SHP77 treated with DMSO at 0.1 percent for 48 hours (cell line): ENCODE data around the gene LBHD1.
"Not testable (repeated sequence)": the region's sequence is repeated elsewhere in the genome, so short reads cannot be mapped to it uniquely, and the experiment has no call there.

Experiments
- DNase-seq: peaks from one replicate; lab custom pipeline; 2025; lab: John Stamatoyannopoulos, UW

The LBHD1 gene

DNA sequence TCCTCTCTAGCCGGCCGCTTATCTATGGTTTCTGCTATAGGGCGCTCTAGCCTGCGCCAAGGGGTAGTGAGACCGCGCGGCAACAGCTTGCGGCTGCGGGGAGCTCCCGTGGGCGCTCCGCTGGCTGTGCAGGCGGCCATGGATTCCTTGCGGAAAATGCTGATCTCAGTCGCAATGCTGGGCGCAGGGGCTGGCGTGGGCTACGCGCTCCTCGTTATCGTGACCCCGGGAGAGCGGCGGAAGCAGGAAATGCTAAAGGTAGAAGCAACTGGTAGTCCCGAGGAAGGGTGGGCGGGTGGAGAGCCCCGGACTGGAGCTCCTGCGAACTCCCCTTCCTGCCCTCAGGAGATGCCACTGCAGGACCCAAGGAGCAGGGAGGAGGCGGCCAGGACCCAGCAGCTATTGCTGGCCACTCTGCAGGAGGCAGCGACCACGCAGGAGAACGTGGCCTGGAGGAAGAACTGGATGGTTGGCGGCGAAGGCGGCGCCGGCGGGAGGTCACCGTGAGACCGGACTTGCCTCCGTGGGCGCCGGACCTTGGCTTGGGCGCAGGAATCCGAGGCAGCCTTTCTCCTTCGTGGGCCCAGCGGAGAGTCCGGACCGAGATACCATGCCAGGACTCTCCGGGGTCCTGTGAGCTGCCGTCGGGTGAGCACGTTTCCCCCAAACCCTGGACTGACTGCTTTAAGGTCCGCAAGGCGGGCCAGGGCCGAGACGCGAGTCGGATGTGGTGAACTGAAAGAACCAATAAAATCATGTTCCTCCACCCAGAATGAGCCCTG is at the start of gene LBHD1, which contains the start of gene UQCC3:
Gene LBHD1, minus strand, starts transcription at position 660 of the 782 bp plus-strand sequence. CDS start 2,236 bp downstream, outside the sequence.
Gene UQCC3, plus strand, starts transcription at position 66 of the 782 bp plus-strand sequence. Its CDS starts 73 bp downstream, at position 139.
- DNase-seq = peak; percentile 68

DNA sequence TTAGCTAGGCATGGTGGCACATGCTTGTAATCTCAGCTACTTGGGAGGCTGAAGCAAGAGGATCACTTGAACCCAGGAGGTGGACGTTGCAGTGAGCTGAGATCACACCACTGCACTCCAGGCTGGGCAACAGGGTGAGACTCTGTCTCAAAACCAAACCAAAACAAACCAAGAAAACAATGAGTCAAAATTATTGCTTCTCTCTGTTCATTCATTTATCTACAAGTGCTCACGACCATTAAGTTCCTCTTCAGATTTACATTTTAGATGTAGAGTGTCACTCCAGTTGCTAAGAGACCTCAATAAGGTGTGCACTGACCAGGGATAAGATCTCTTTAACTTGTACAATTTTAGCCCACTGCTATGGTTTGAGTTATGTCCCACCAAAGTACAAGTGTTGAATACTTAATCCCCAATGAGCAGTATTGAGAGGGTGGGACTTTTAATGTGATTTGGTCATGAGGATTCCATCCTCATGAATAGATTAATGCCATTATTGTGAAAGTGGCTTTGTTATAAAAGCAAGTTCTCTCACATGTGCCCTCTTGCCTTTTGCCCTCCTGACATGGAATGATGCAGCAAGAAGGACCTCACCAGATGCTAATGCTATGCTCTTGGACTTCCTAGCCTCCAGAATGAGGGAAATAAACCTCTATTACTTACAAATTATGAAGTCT is 47.4 kb upstream of the LBHD1 start:
- no peak for DNase-seq

DNA sequence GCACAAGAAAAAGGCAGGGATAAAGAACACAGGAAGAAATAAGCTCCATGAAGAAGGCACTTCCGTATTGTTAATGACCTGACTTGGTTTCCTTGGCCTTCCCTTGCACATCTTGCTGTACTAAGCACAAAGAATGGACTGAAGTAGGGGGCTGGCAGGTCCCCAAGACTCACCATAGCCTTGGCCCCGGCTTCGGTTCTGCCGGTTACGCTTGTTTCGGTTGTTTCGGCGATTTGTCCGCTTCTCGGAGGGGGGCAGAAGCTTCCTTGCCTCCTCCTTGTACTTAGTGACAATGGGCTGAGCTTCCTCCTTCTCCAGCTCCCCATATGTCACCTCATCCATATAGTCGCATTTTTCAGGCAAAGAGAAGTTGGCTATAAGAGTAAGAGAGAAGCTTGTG is 44.7 kb upstream of the LBHD1 start:
- no peak for DNase-seq

GRCh38 chr11:62716206-62716605 is 44.1 kb upstream of the LBHD1 start:
- DNase-seq = no peak

- DNase-seq = no peak
Observed at GRCh38 chr11:62715150-62716130, 43.4 kb upstream of the LBHD1 start.

GRCh38 chr11:62713343-62713742 is 41.3 kb upstream of the LBHD1 start:
- no peak for DNase-seq

DNA sequence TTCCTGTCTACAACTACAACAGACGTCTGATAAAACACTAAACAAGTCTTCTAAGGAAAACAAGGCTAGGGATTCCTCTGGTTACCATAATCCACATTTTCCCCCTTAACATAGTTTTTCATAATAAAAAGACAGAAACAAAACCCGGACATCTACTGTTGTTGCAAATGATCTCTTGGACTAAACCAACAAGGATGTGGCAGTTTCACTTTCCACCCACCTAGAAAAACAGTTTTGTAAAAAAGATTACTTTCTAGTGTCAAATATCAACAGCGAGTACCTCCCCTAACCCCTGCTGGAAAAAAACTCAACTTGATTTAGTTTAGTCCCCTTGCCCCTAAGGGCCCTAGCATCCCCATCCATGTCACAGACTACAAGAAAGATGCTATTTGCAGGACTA is 40.8 kb upstream of the LBHD1 start:
- no peak for DNase-seq

DNA sequence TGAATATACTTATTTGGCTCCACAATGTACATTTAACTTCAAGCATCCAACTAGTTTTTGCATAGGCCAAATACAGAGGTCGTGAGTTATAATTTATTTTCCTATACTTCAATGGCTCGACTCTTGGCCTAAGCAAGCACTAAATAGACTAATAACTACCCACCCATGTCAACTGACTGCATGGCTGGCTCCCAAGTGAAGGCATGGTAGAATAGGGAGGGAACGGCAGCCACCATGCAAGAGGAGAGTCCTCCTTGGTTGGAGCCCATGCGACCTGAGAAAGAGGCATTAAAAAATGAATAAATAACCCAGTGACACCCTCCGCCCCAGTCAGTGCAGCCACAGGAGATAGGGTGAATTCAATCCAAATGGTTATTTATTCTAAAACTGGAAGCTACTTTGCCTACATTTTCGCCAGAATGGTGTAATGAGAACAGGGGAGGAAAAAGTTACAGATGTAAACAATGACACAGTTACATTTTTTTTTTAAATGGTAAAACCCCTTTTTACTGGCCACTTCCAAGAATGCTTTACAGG is 40.3 kb upstream of the LBHD1 start:
- no peak for DNase-seq

GRCh38 chr11:62710001-62710345 is 37.9 kb upstream of the LBHD1 start:
- no peak for DNase-seq

DNA sequence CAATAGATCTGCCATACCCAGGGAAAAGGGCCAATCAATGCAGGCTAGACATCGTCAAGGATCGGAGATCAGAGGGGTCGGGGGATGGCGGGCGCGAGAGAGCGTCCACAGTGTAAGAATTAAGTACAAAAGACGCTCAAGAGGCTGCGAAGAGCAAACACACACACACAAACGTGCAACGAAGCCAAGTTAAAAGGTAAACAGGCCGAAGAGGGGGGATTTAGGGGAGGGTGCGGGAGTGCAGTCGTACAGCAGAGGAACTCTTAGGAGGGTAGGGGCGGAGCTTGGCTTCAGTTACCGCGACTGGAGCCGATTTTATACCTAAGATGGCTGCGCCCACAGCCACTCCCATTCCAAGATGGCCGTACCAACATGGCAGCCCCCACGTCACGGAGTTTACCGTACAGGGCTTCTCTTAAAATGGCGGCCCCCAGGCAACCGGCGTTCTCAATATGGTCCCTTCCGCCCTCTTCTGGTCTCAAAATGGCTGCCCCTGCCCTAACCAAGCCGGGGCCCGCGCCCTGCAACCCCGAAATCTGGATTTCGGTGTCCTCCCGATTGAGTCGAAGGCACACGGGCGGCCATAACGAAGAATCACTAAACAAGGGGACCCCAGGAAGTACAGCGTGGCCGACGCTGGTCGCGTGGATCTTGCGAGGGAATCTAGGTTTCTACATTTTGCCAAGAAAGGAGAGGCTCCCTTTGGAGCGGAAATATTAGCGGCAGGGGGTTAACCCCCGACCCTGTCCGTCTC is 37.4 kb upstream of the LBHD1 start:
- peak; percentile 92 for DNase-seq

GRCh38 chr11:62708793-62709192 is 36.7 kb upstream of the LBHD1 start:
- DNase-seq = no peak

DNA sequence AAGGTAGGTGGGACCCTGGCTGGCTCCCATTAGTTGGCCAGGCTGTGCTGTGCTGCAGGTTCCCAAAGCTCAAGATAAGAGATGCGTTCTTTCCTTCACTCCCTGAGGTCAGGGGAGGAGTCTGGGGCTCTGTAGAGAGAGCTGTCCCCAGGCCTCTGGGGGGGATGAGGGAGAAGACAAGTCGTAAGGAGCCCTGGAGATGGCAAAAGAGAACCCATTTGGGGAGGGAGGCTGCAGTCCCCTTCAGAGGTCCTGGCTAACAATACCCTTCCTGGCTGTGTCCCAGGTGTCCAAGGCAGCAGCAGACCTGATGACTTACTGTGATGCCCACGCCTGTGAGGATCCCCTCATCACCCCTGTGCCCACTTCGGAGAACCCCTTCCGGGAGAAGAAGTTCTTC is 36.3 kb upstream of the LBHD1 start:
- no peak for DNase-seq

GRCh38 chr11:62707277-62707861 is 35.3 kb upstream of the LBHD1 start, which contains the start of the genes BSCL2 and GNG3:
Gene BSCL2, minus strand, starts transcription at chr11:62707424. Its CDS starts 229 bp downstream, at chr11:62707195.
Gene GNG3, plus strand, starts transcription at chr11:62707676. Its CDS starts 620 bp downstream, at chr11:62708296.
- peak; percentile 56 for DNase-seq

DNA sequence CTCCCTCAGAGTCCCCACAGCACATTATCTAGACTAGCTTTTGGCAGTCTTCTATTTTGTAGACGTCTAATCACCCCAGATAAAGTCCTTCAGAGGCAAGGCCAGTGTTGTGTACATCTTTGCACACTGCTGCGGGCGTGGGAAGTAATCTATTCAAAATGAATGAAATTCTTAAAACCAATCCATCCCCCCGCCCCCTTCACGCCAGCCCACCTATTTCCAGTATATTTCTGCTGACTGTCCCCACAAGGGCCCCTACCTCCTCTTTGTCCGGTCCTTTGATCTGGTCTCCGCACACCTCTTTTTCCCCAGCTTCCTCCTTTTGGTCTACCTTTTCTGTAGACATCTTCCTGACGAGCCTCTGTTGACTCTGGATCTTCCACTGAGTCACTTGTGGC is 34.8 kb upstream of the LBHD1 start:
- DNase-seq = no peak

- peak; percentile 76 for DNase-seq
Observed at GRCh38 chr11:62705880-62706849, 34.1 kb upstream of the LBHD1 start.

DNA sequence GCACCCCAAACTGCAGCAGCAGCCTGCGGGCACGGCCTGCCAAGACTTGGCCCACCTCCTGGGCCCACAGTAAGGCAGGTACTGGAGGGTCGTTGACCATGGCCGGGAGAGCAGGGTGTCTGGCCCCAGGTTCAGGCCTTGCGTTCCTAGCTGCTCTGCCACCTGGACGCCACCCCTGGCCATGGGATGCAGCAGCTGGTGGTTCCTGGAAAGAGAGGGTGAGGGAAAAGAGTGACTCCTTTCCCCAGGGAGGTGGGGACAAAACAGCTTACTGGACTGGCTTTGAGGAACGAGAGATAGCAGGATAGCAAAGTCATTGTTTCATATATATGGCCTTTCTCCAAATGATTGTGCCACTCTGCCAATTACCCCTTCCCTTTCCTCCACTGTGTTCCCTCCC is 33.3 kb upstream of the LBHD1 start:
- peak; percentile 9 for DNase-seq

DNA sequence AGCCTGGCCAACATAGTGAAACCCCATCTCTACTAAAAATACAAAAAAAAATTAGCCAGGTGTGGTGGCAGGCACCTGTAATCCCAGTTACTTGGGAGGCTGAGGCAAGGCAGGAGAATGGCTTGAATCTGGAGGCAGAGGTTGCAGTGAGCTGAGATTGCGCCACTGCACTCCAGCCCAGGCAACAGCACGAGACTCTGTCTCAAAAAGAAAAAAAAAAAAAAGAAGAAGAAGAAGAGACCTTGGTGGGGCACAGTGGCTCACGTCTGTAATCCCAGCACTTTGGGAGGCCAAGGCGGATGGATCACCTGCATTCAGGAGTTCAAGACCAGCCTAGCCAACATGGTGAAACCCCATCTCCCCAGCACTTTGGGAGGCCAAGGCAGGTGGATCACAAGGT is 31.9 kb upstream of the LBHD1 start:
- not testable (repeated sequence) for DNase-seq

DNA sequence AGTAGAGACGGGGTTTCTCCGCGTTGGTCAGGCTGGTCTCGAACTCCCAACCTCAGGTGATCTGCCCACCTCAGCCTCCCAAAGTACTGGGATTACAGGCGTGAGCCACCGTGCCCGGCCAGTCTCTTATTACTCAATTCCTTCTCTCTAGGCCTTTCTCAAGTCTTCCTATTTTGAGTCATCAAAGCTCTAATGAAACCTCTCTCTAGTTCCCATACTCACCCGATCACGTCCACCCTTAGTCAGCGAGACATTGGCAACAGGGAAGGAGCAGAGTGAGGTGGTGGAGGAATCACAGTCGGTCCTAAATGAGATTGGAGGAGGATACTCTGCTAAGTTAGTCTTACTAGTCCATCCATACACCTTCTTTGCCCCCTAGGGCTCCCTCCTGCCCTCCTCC is 30.2 kb upstream of the LBHD1 start:
- DNase-seq = no peak

DNA sequence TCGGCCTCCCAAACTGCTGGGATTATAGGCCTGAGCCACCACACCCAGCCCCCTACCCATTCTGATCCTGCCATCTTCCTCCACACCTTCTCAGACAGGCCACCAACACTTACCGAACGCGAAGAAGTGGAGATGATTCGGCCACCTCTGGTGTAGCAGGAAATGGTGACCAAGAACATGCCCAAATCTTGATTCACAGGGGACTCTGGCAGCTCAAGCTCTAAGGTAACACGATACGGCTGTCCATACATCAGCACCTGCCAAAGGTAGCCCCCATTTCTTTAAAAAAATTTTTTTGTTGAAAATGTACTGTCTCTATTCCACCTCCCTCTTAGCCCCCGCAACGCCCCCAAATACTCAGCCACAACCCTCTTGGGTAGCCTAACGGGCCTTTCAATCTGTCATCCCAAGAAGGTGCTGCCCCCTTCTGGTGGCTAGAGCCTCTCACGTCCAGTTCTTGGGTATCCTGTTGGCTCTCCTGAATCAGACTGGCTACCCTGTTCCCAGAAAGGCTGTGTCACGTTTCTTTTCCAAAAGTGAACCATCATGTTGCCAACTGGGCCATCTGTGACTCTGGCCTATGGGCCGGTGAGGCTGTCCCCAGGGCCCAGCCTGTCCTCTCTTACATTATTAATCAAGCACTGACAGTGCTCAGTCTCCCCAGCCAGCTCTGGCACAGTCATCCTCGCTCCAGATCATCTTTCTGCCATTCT is 22.5 kb upstream of the LBHD1 start:
- peak; percentile 29 for DNase-seq
